Keratinocyte (primary cell): ENCODE measurements around the gene MAGI1.

ENCODE experiments used
- EZH2 ChIP-seq: IDR thresholded peaks from one replicate; pipeline ENCODE4 v1.6.1; 2012; ENCODE audit warnings: inconsistent platforms, mild to moderate bottlenecking, low read length, moderate library complexity
- TF ChIP-seq, protein P1 (sequence below), 3 experiments: IDR thresholded peaks in 1 of 3; conservative IDR thresholded peaks in 1 of 3; optimal IDR thresholded peaks in 1 of 3; 2 replicates in 2 of 3; 3 replicates in 1 of 3; pipeline versions ENCODE3 to v1.5.1; 2011; ENCODE audit warnings: low read length in 3 of 3, mild to moderate bottlenecking in 3 of 3, moderate library complexity in 2 of 3, control low read depth in 1 of 3, inconsistent platforms in 1 of 3; ENCODE audit not compliant: insufficient read depth in 2 of 3; ENCODE audit errors: extremely low read depth in 1 of 3

DNA sequence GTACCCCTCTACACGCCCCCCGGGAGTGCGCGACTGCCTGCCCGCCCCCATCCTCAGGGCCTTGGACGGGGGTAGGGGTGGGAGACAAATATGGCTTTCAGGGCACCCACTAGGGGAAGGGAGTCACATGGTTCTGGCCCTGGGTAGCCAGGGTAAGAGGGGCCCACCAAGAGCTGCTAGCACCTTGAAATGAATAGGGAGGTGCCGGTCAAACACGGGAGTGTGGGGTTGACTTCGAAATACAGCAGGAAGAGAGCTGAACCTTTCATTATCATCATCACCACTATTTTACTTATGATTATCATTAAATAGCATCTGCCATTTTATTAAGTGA lies 489.1 kb downstream of the MAGI1 start:
- TF ChIP-seq, protein P1, sequence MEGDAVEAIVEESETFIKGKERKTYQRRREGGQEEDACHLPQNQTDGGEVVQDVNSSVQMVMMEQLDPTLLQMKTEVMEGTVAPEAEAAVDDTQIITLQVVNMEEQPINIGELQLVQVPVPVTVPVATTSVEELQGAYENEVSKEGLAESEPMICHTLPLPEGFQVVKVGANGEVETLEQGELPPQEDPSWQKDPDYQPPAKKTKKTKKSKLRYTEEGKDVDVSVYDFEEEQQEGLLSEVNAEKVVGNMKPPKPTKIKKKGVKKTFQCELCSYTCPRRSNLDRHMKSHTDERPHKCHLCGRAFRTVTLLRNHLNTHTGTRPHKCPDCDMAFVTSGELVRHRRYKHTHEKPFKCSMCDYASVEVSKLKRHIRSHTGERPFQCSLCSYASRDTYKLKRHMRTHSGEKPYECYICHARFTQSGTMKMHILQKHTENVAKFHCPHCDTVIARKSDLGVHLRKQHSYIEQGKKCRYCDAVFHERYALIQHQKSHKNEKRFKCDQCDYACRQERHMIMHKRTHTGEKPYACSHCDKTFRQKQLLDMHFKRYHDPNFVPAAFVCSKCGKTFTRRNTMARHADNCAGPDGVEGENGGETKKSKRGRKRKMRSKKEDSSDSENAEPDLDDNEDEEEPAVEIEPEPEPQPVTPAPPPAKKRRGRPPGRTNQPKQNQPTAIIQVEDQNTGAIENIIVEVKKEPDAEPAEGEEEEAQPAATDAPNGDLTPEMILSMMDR (optimal IDR thresholded peaks at IDR 0.05 in 1 of 3, IDR thresholded peaks at IDR 0.05 in 1 of 3, conservative IDR thresholded peaks at IDR 0.05 in 1 of 3; ENCODE audit: extremely low read depth in 1 of 3, insufficient read depth in 2 of 3, low read length in 3 of 3): no peak
- TF ChIP-seq EZH2: no peak
